ENCODE results near the gene RASL11B.

DNA sequence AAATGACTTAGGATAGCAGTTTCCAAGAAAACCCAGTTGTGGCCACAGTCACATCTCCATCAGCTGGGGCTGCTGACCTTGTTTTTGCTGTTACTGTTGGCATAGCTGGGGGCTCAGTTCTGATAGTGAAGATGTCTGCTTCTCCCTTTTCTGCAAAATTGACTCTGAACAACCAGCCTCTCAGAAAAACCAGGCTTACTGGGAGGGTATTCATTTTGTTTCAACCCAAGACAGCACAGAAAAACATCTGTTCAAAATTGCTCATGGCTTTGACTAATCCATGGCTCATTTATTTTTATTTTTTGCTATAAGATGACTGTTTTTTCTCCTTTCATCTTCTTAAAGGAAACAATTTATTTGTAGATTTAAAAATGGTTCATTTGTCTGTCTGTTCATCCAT is 53.1 kb downstream of the RASL11B start:
- TF ChIP-seq POLR2A (IDR thresholded peaks at IDR 0.05): no peak
- TF ChIP-seq CTCF (IDR thresholded peaks at IDR 0.05): no peak

Data from adrenal gland (tissue), 5 donors.